PC-9 (cell line): ENCODE measurements around the gene INO80E. TPM values are rescaled to one million over a fixed set of nuclear protein-coding genes. Genes with fewer than 3 reads are reported as not detected.

ENCODE experiments used
- BruUV-seq: library from RNA; stranded (reverse); fragments of 400-500 nt; replicated peaks from 2 replicates; lab custom pipeline; 2021; lab: Mats Ljungman, UMichigan
- CTCF ChIA-PET: fragments of 300-600 bp; sonication (Branson Sonifier 250); formaldehyde crosslinking; loops from one replicate; lab custom pipeline; 2022; ENCODE audit warnings: antibody characterized with exemption; lab: Charles Lee
- POLR2A ChIA-PET: fragments of 300-600 bp; sonication (Branson Sonifier 250); formaldehyde crosslinking; loops from one replicate; lab custom pipeline; 2022; ENCODE audit warnings: antibody characterized with exemption; ENCODE audit not compliant: unreplicated experiment; lab: Charles Lee
- DNase-seq, 2 experiments: peaks; one replicate each; pipeline versions ENCODE4 v3.0.0 to v3.0.0-alpha.2; 2015 to 2022; ENCODE audit warnings: mixed read lengths in 1 of 2
- H2AFZ ChIP-seq: fragments of 200-600 bp; sonication (generic); 2 replicates; pipeline ENCODE4 v1.8.1; 2017; ENCODE audit warnings: antibody characterized with exemption
- H3F3A ChIP-seq: fragments of 200-600 bp; sonication (generic); 2 replicates; pipeline ENCODE4 v1.8.1; 2017; ENCODE audit warnings: antibody characterized with exemption, mild to moderate bottlenecking, low read depth; ENCODE audit not compliant: insufficient read depth
- H3K27ac ChIP-seq: fragments of 200-600 bp; sonication (generic); 2 replicates; pipeline ENCODE4 v1.6.1; 2016; ENCODE audit warnings: mixed run types
- H3K27me3 ChIP-seq: fragments of 200-600 bp; sonication (generic); 2 replicates; pipeline ENCODE4 v1.6.1; 2016; ENCODE audit warnings: low read depth, mixed run types; ENCODE audit not compliant: insufficient read depth
- H3K36me3 ChIP-seq: fragments of 200-600 bp; sonication (generic); 2 replicates; pipeline ENCODE4 v1.6.1; 2016; ENCODE audit warnings: low read depth, mixed run types
- H3K4me1 ChIP-seq: fragments of 200-600 bp; sonication (generic); replicated peaks from 2 replicates; pipeline ENCODE4 v1.6.1; 2016; ENCODE audit warnings: mixed run types; ENCODE audit not compliant: insufficient read depth
- H3K4me2 ChIP-seq: fragments of 200-600 bp; sonication (generic); 2 replicates; pipeline ENCODE4 v1.6.1; 2017; ENCODE audit warnings: mixed run types
- H3K4me3 ChIP-seq: fragments of 200-600 bp; sonication (generic); 2 replicates; pipeline ENCODE4 v1.6.1; 2016; ENCODE audit warnings: mixed run types
- H3K79me2 ChIP-seq: fragments of 200-600 bp; sonication (generic); 2 replicates; pipeline ENCODE4 v1.6.1; 2017; ENCODE audit warnings: low read depth, mixed run types
- H3K9me2 ChIP-seq: fragments of 200-600 bp; sonication (generic); 2 replicates; pipeline ENCODE4 v1.8.1; 2017; ENCODE audit warnings: mild to moderate bottlenecking; ENCODE audit not compliant: insufficient read depth
- H3K9me3 ChIP-seq: fragments of 200-600 bp; sonication (generic); 2 replicates; pipeline ENCODE4 v1.8.1; 2016; ENCODE audit warnings: low read depth; ENCODE audit not compliant: insufficient read depth
- H4K20me1 ChIP-seq: fragments of 200-600 bp; sonication (generic); 2 replicates; pipeline ENCODE4 v1.8.1; 2017; ENCODE audit not compliant: insufficient read depth
- CTCF ChIP-seq: fragments of 200-600 bp; sonication (generic); conservative IDR thresholded peaks from 2 replicates; pipeline ENCODE4 v1.6.1; 2017; ENCODE audit warnings: mixed run types, antibody characterized with exemption, mild to moderate bottlenecking, moderate library complexity
- EZH2 ChIP-seq: fragments of 200-600 bp; sonication (generic); IDR thresholded peaks from 2 replicates; pipeline ENCODE4 v1.8.0; 2017; ENCODE audit warnings: antibody characterized with exemption, low read depth
- intact Hi-C: fragments of 100-400 bp; cut with micrococcal nuclease; formaldehyde crosslinking; loops from one replicate; pipeline ENCODE4 v1.10.0; 2022; ENCODE audit not compliant: unreplicated experiment
- total RNA-seq: library from RNA; stranded (reverse); gene quantifications from 2 replicates; pipeline ENCODE4 v1.2.3, GENCODE V29; 2021

INO80E gene
- total RNA-seq, 1 experiment from 2014 or later = 102 TPM

GRCh38 chr16:30054451-30054850 lies 58.4 kb downstream of the INO80E start:
- no peaks in the 10 kb centered on the region for H3K36me3 ChIP-seq
- CTCF ChIA-PET = interaction anchor here (1.0 to 1.4 kb wide), 2 partner anchors 11 to 22 kb away, joined by 4 to 7 read pairs; partner anchors contain the start of gene ALDOA
- H3F3A ChIP-seq = peaks cover 47% of the 10 kb centered on the region
- no peak for DNase-seq
- peaks cover 6% of the 10 kb centered on the region for H3K79me2 ChIP-seq
- peak overlapping the region; percentile 95 for H3K4me2 ChIP-seq
- H3K9me3 ChIP-seq = no peaks in the 10 kb centered on the region
- no peak overlapping the region for H3K27ac ChIP-seq
- TF ChIP-seq EZH2 (no peak), CTCF (no peak)
- intact Hi-C loops = loop anchor here (5.0 kb wide), 1 partner anchor 353 kb away; the partner anchor contains the start of gene ZNF771
- H3K27me3 ChIP-seq = no peaks in the 10 kb centered on the region
- no peaks in the 10 kb centered on the region for H4K20me1 ChIP-seq
- H2AFZ ChIP-seq = no peak overlapping the region
- peaks cover 20% of the 10 kb centered on the region for H3K4me1 ChIP-seq
- H3K9me2 ChIP-seq = no peaks in the 10 kb centered on the region
- no TSS peak for BruUV-seq
- H3K4me3 ChIP-seq = no peak overlapping the region
- POLR2A ChIA-PET = interaction anchor here (0.6 to 0.9 kb wide), 2 partner anchors 10 to 1104 kb away, joined by 3 to 5 read pairs; no protein-coding TSS in a partner anchor

DNA sequence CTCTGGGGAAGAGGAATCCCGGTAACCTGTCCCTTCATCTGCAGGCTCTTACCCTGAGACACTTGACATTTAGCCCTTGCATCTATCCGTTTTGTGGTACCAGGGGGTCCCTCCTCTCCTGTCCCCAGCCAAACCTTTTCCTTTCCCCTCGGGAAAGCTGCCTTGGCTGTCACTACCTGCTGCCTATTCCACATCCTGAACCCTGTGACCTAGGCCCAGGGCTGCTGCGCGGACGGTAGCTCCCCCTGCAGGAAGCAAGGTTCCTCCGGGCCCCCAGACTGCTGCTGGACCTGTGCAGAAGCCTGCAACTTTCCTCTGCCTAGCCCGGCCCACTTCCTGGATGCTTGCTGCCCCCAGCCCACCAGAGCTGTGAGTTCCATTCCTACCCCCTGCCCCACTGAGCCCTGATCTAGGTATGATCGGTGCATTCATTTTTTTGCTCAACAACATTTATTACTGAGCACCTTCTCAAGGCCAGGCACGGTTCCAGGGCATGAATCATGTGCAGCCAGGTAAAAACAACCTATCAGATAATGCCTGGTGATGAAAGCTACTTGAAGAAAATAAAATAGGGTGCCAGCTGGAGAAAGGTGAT lies 59.0 kb downstream of the INO80E start:
- H3K27me3 ChIP-seq = no peaks in the 10 kb centered on the region
- H3K9me2 ChIP-seq = no peaks in the 10 kb centered on the region
- H3K4me1 ChIP-seq = peaks cover 22% of the 10 kb centered on the region
- BruUV-seq = no TSS peak
- DNase-seq = peak; percentile 60 to 67
- CTCF ChIA-PET = interaction anchor here (1.0 to 1.4 kb wide), 3 partner anchors 10 to 23 kb away, joined by 3 to 7 read pairs (median 4); partner anchors contain the start of gene ALDOA
- intact Hi-C loops = loop anchor here (5.0 kb wide), 1 partner anchor 352 kb away; the partner anchor contains the start of gene ZNF771
- no peaks in the 10 kb centered on the region for H4K20me1 ChIP-seq
- H3K36me3 ChIP-seq = no peaks in the 10 kb centered on the region
- TF ChIP-seq CTCF (peak; percentile 61), EZH2 (no peak)
- H2AFZ ChIP-seq = no peak overlapping the region
- no peaks in the 10 kb centered on the region for H3K9me3 ChIP-seq
- H3K27ac ChIP-seq = no peak overlapping the region
- no peak overlapping the region for H3K4me3 ChIP-seq
- peaks cover 6% of the 10 kb centered on the region for H3K79me2 ChIP-seq
- H3F3A ChIP-seq = peaks cover 52% of the 10 kb centered on the region
- peak overlapping the region; percentile 95; the same call in 1 of the 2 replicates for H3K4me2 ChIP-seq
- POLR2A ChIA-PET = interaction anchor here (0.5 to 0.9 kb wide), 6 partner anchors 9 to 1206 kb away, joined by 3 to 19 read pairs (median 4); no protein-coding TSS in a partner anchor

Other genes with a start within 250 kb of the INO80E start
- 0.13 and 0.26 TPM in 2 replicates for gene ZG16, start 218.0 kb upstream of the INO80E start, total RNA-seq
- 179 and 195 TPM in 2 replicates for gene KIF22, start 205.5 kb upstream of the INO80E start, total RNA-seq
- 463 and 481 TPM in 2 replicates for gene MAZ, start 189.7 kb upstream of the INO80E start, total RNA-seq
- 4.9 and 6.3 TPM in 2 replicates for gene PRRT2, start 184.0 kb upstream of the INO80E start, total RNA-seq
- 27.5 and 44.6 TPM in 2 replicates for gene PAGR1, start 180.1 kb upstream of the INO80E start, total RNA-seq
- 197 and 208 TPM in 2 replicates for gene MVP, start 175.8 kb upstream of the INO80E start, total RNA-seq
- 90.6 and 133 TPM in 2 replicates for gene CDIPT, start 133.0 kb upstream of the INO80E start, total RNA-seq
- gene SEZ6L2, start 96.7 kb upstream of the INO80E start, total RNA-seq = 46.5 and 64.0 TPM in 2 replicates
- 8.3 and 11.3 TPM in 2 replicates for gene ASPHD1, start 95.8 kb upstream of the INO80E start, total RNA-seq
- 52.7 and 72.0 TPM in 2 replicates for gene KCTD13, start 70.0 kb upstream of the INO80E start, total RNA-seq
- 141 and 203 TPM in 2 replicates for gene TMEM219, start 34.2 kb upstream of the INO80E start, total RNA-seq
- gene TAOK2, start 22.4 kb upstream of the INO80E start, total RNA-seq = 76.6 and 82.9 TPM in 2 replicates
- gene HIRIP3, start 624 bp upstream of the INO80E start, total RNA-seq = 27.0 and 27.3 TPM in 2 replicates
- 11.0 and 11.3 TPM in 2 replicates for gene DOC2A, start 14.8 kb downstream of the INO80E start, total RNA-seq
- not detected in 2 replicates for gene C16orf92, start 27.0 kb downstream of the INO80E start, total RNA-seq
- 5.8 and 9.7 TPM in 2 replicates for gene TLCD3B, start 35.0 kb downstream of the INO80E start, total RNA-seq
- 2,395 and 3,090 TPM in 2 replicates for gene ALDOA, start 69.5 kb downstream of the INO80E start, total RNA-seq
- gene PPP4C, start 79.8 kb downstream of the INO80E start, total RNA-seq = 246 and 268 TPM in 2 replicates
- gene TBX6, start 95.7 kb downstream of the INO80E start, total RNA-seq = 8.3 and 9.6 TPM in 2 replicates
- gene YPEL3, start 100.0 kb downstream of the INO80E start, total RNA-seq = 95.4 and 129 TPM in 2 replicates
- gene GDPD3, start 117.3 kb downstream of the INO80E start, total RNA-seq = 27.5 and 32.1 TPM in 2 replicates
- 113 and 133 TPM in 2 replicates for gene MAPK3, start 127.0 kb downstream of the INO80E start, total RNA-seq
- gene CORO1A, start 187.4 kb downstream of the INO80E start, total RNA-seq = 7.9 and 12.2 TPM in 2 replicates
- 258 and 379 TPM in 2 replicates for gene BOLA2B, start 197.4 kb downstream of the INO80E start, total RNA-seq
- 100 and 252 TPM in 2 replicates for gene SLX1A, start 197.6 kb downstream of the INO80E start, total RNA-seq
- 95.2 and 103 TPM in 2 replicates for gene SULT1A3, start 203.0 kb downstream of the INO80E start, total RNA-seq